HG02870 (cell line): ENCODE measurements around the gene TLX3.

Experiments used
- ATAC-seq: cut with Tn5 transposase; IDR thresholded peaks from one replicate; pipeline ENCODE4 v1.9.1; 2021; ENCODE audit warnings: mild to moderate bottlenecking, moderate library complexity; ENCODE audit not compliant: unreplicated experiment

The TLX3 gene

GRCh38 chr5:171300358-171300757 is 8.7 kb upstream of the TLX3 start:
- no peak for ATAC-seq

- ATAC-seq: no peak
Measured at GRCh38 chr5:171306166-171306565, 2.9 kb upstream of the TLX3 start.

GRCh38 chr5:171306781-171307591 is 2.1 kb upstream of the TLX3 start:
- ATAC-seq: no peak

GRCh38 chr5:171307789-171308452 is 1.1 kb upstream of the TLX3 start:
- no peak for ATAC-seq

GRCh38 chr5:171309276-171310211 is 496 bp downstream of the TLX3 start:
- no peak for ATAC-seq

- ATAC-seq: no peak
Measured at GRCh38 chr5:171310212-171310818, 1.3 kb downstream of the TLX3 start.

GRCh38 chr5:171310819-171311321 is 1.8 kb downstream of the TLX3 start:
- ATAC-seq: no peak

- ATAC-seq: no peak
Measured at GRCh38 chr5:171311322-171312077, 2.5 kb downstream of the TLX3 start.

GRCh38 chr5:171312129-171312974 is 3.3 kb downstream of the TLX3 start:
- ATAC-seq: no peak

- ATAC-seq: no peak
Measured at GRCh38 chr5:171313481-171314206, 4.6 kb downstream of the TLX3 start.

GRCh38 chr5:171314728-171315385 is 5.8 kb downstream of the TLX3 start:
- ATAC-seq: no peak

GRCh38 chr5:171315386-171315891 is 6.4 kb downstream of the TLX3 start:
- ATAC-seq: no peak

GRCh38 chr5:171315925-171316257 is 6.8 kb downstream of the TLX3 start:
- no peak for ATAC-seq

- no peak for ATAC-seq
Measured at GRCh38 chr5:171316258-171317121, 7.4 kb downstream of the TLX3 start.

- no peak for ATAC-seq
Measured at GRCh38 chr5:171317230-171317629, 8.2 kb downstream of the TLX3 start.

- ATAC-seq: no peak
Measured at GRCh38 chr5:171318026-171318425, 9.0 kb downstream of the TLX3 start.

GRCh38 chr5:171321447-171321846 is 12.4 kb downstream of the TLX3 start:
- ATAC-seq: no peak
